Lung (tissue), 12 donors: ENCODE results near the gene FLII. TPM values are rescaled to one million over a fixed set of nuclear protein-coding genes. Genes with fewer than 3 reads are reported as not detected.

Source experiments
- ATAC-seq: fragments of 200-7000 bp; cut with Tn5 transposase; one replicate; pipeline ENCODE4 v1.9.1; 2020; ENCODE audit warnings: moderate number of reproducible peaks; ENCODE audit not compliant: insufficient read depth, low FRiP score
- DNase-seq, 3 donors: peaks; one replicate each; pipeline ENCODE4 v3.0.0-alpha.2; 2013 to 2017
- H3K27ac ChIP-seq, 2 donors: one replicate each; pipeline ENCODE4 v1.5.1; 2013; ENCODE audit warnings: mild to moderate bottlenecking in 2 of 2, moderate library complexity in 2 of 2, control low read depth in 1 of 2, inconsistent platforms in 1 of 2, low read depth in 1 of 2, low read length in 1 of 2
- H3K27me3 ChIP-seq, 3 donors: one replicate each; pipeline ENCODE4 v1.5.1; 2013; ENCODE audit warnings: low read length in 2 of 3; ENCODE audit not compliant: control insufficient read depth in 3 of 3, insufficient read depth in 3 of 3
- H3K36me3 ChIP-seq, 4 donors: one replicate each; pipeline ENCODE4 v1.5.1; 2013; ENCODE audit warnings: low read length in 4 of 4, mild to moderate bottlenecking in 1 of 4, moderate library complexity in 1 of 4; ENCODE audit not compliant: control insufficient read depth in 4 of 4, insufficient read depth in 4 of 4
- H3K4me1 ChIP-seq, 5 donors: one replicate each; pipeline ENCODE4 v1.5.1; 2013; ENCODE audit warnings: low read length in 5 of 5, mild to moderate bottlenecking in 2 of 5, moderate library complexity in 1 of 5; ENCODE audit not compliant: control insufficient read depth in 5 of 5, insufficient read depth in 5 of 5
- H3K4me3 ChIP-seq: one replicate; pipeline ENCODE4 v1.5.1; 2013; ENCODE audit warnings: mild to moderate bottlenecking, control low read depth, moderate library complexity
- H3K9ac ChIP-seq, 2 donors: one replicate each; pipeline ENCODE4 v1.5.1; 2013; ENCODE audit warnings: low read length in 2 of 2, control low read depth in 1 of 2; ENCODE audit not compliant: insufficient read depth in 1 of 2
- H3K9me3 ChIP-seq, 4 donors: one replicate each; pipeline ENCODE4 v1.5.1; 2013; ENCODE audit warnings: low read length in 3 of 4, mild to moderate bottlenecking in 1 of 4, moderate library complexity in 1 of 4; ENCODE audit not compliant: control insufficient read depth in 4 of 4, insufficient read depth in 3 of 4
- WGBS, 2 donors: extraction: QIAGEN DNeasy Blood & Tissue Kit; methylation state at CpG; one replicate each; pipeline ENCODE4 v1.1.7; 2013; 5-methylcytosine and 5-hydroxymethylcytosine counted together
- polyA plus RNA-seq, 2 donors: library from polyadenylated mRNA; stranded (reverse); fragments of 200-250 nt; gene quantifications; one replicate each; pipeline ENCODE4 v1.2.1, GENCODE V29; 2013
- total RNA-seq, 2 donors: library from RNA; depleted of rRNA in 1 of 2; stranded (reverse); fragments of >200 nt in 1 of 2; gene quantifications; one replicate each; pipeline ENCODE4 v1.2.1, GENCODE V29; 2014 to 2021
- TF ChIP-seq, protein P1 (sequence below): IDR thresholded peaks from 2 replicates; pipeline ENCODE4 v1.5.1; 2012; ENCODE audit warnings: mild to moderate bottlenecking; ENCODE audit errors: control extremely low read depth, extremely low read depth
- donor health status: control.
- donor health status: control.
- donor health status: Bipolar disorder and iron deficiency.
- donor health status: healthy.
- donor health status: DM: yes; HTN: yes; CAD: no.

FLII gene
- total and polyA plus RNA-seq, 4 donors: 152 to 391 (median 266) TPM

DNA sequence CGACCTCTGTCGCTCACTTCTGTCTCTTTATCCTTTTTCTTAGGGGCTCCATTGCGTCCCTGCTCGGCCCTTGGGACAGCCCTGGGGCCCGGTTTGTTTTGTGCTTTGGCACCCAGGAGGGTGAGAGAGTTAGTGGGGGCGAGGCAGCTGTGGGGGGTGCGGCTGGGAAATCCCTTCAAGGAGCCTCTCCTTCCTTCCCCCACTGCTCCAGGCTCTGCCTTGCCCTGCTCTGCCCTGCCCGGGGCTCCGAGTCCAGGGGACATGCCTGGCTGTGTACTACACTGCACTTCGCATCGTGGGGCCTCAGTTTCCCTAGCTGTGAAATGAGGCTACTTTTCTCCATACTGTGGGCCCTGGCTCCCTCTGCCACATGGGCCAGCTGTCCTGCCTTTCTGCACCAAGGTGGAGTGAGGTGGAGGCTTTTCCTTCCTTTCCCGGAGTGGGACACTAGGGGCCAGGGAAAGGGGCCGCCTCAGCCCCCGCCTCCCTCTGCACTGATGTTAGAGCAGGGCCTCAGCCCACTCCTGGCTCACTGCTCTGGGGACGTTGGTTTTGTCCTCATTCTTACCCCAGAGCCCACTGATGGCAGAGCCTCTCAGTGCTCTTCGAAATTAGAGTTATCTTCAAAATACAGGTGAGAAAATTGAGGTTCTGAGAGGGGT is 32.1 kb downstream of the FLII start:
- peaks cover 0 to 31% (median 12%) of the 10 kb centered on the region in 5 donors for H3K4me1 ChIP-seq
- 29 to 33% methylated on average over 16 of the region's 16 CpGs for WGBS, 2 donors
- no peak for ATAC-seq
- no peak overlapping the region for H3K27ac ChIP-seq
- no peaks in the 10 kb centered on the region for H3K27me3 ChIP-seq
- no peaks in the 10 kb centered on the region for H3K36me3 ChIP-seq
- peak in 1 of 3 donors; percentile 16 for DNase-seq
- TF ChIP-seq, protein P1, sequence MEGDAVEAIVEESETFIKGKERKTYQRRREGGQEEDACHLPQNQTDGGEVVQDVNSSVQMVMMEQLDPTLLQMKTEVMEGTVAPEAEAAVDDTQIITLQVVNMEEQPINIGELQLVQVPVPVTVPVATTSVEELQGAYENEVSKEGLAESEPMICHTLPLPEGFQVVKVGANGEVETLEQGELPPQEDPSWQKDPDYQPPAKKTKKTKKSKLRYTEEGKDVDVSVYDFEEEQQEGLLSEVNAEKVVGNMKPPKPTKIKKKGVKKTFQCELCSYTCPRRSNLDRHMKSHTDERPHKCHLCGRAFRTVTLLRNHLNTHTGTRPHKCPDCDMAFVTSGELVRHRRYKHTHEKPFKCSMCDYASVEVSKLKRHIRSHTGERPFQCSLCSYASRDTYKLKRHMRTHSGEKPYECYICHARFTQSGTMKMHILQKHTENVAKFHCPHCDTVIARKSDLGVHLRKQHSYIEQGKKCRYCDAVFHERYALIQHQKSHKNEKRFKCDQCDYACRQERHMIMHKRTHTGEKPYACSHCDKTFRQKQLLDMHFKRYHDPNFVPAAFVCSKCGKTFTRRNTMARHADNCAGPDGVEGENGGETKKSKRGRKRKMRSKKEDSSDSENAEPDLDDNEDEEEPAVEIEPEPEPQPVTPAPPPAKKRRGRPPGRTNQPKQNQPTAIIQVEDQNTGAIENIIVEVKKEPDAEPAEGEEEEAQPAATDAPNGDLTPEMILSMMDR: no peak
- no peaks in the 10 kb centered on the region for H3K9me3 ChIP-seq
- peak overlapping the region; percentile 79 to 81 for H3K9ac ChIP-seq
- H3K4me3 ChIP-seq: peak overlapping the region; percentile 52

DNA sequence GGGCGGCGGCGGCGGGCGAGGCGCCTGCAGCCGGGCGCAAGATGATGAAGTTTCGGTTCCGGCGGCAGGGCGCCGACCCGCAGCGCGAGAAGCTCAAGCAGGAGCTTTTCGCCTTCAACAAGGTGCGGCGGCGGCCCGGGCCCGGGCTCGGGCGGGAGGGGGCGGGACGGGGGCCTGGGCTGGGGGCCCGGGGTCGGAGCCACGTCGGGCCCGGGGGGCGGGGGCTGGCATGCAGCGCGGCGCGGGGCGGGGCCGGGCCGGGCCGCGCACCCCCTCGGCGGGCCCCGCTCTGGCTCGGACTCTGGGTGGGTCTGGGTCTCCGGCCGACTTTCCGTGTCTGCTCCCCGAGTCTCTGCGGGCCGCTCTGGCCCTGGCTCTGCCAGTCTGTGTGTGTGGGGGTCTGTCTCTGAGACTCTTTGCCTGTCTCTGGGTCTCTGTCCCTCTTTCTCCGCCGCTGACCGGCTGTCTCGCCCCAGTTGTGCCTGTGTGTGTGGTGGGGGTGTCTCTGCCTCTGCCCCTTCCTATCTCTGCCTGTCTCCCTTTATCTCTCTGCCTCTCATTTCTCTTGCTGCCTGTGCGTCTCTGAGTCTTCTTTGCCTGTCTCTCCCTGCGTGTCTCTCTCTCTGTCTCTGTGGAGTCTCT is 32.8 kb downstream of the FLII start:
- Histone ChIP-seq H3K27me3 (no peaks in the 10 kb centered on the region), H3K36me3 (no peaks in the 10 kb centered on the region), H3K4me1 (peaks cover 0 to 31% (median 12%) of the 10 kb centered on the region in 5 donors), H3K4me3 (peak overlapping the region; percentile 52), H3K9ac (peak overlapping the region; percentile 79 to 81), H3K9me3 (no peaks in the 10 kb centered on the region), H3K27ac (no peak overlapping the region)
- 0% methylated on average over 29 to 57 of the region's 57 CpGs for WGBS, 2 donors
- DNase-seq: peak in 1 of 3 donors; percentile 48
- no peak for ATAC-seq
- TF ChIP-seq, protein P1: no peak

- H3K27ac ChIP-seq: peak within 1 kb of the TSS in 1 of 2 donors; percentile 28
- TF ChIP-seq, protein P1: no peak
- no peaks in the 10 kb centered on the region for H3K9me3 ChIP-seq
- peaks cover 0 to 31% (median 12%) of the 10 kb centered on the region in 5 donors for H3K4me1 ChIP-seq
- DNase-seq: peak; percentile 97 to 98 (median 98)
- 0 to 2% methylated on average over 14 to 60 of the region's 60 CpGs for WGBS, 2 donors
- ATAC-seq: peak; percentile 97
- peak within 1 kb of the TSS; percentile 52 for H3K4me3 ChIP-seq
- H3K9ac ChIP-seq: peak within 1 kb of the TSS; percentile 79 to 81
- no peaks in the 10 kb centered on the region for H3K27me3 ChIP-seq
- no peaks in the 10 kb centered on the region for H3K36me3 ChIP-seq
Observed at GRCh38 chr17:18225121-18225641, 33.4 kb downstream of the FLII start, which contains the start of gene LLGL1. TSS of gene LLGL1 (plus strand) at chr17:18225635. CDS start at chr17:18225683, 48 bp downstream.
